IMR-90 (cell line): ENCODE measurements around the gene MBD2.

Source experiments
- BHLHE40 ChIP-seq: fragments of 150-350 bp; IDR thresholded peaks from 2 replicates; pipeline ENCODE4 v1.6.1; 2016; ENCODE audit warnings: mild to moderate bottlenecking, low read depth, low read length
- CEBPB ChIP-seq: IDR thresholded peaks from 2 replicates; pipeline ENCODE4 v1.6.1; 2012; ENCODE audit warnings: low read depth, low read length, improper control_type of control experiment
- CHD1 ChIP-seq: IDR thresholded peaks from 2 replicates; pipeline ENCODE4 v1.6.1; 2012; ENCODE audit warnings: low read depth, low read length, improper control_type of control experiment
- CTCF ChIP-seq: conservative IDR thresholded peaks from 2 replicates; pipeline ENCODE4 v1.5.1; 2012; ENCODE audit warnings: mild to moderate bottlenecking, low read depth, low read length, improper control_type of control experiment
- MAFK ChIP-seq: IDR thresholded peaks from 2 replicates; pipeline ENCODE4 v1.6.1; 2012; ENCODE audit warnings: low read depth, low read length, improper control_type of control experiment
- MAZ ChIP-seq: IDR thresholded peaks from 2 replicates; pipeline ENCODE4 v1.6.1; 2012; ENCODE audit warnings: low read depth, mild to moderate bottlenecking, low read length, improper control_type of control experiment, moderate library complexity, borderline replicate concordance
- MXI1 ChIP-seq: IDR thresholded peaks from 2 replicates; pipeline ENCODE4 v1.6.1; 2012; ENCODE audit warnings: low read depth, mild to moderate bottlenecking, low read length, moderate library complexity, borderline replicate concordance
- POLR2A ChIP-seq: IDR thresholded peaks from 2 replicates; pipeline ENCODE4 v1.6.1; 2012; ENCODE audit warnings: mild to moderate bottlenecking, low read depth, low read length
- RFX5 ChIP-seq: IDR thresholded peaks from 2 replicates; pipeline ENCODE4 v1.8.0; 2012; ENCODE audit warnings: low read depth, mild to moderate bottlenecking, low read length, moderate library complexity
- SMC3 ChIP-seq: fragments of 150-350 bp; IDR thresholded peaks from 2 replicates; pipeline ENCODE4 v1.6.1; 2016; ENCODE audit warnings: low read depth, mild to moderate bottlenecking, antibody characterized with exemption, low read length, moderate library complexity
- TF ChIP-seq, protein P1 (sequence below): fragments of 150-350 bp; IDR thresholded peaks from 2 replicates; pipeline ENCODE4 v1.6.1; 2016; ENCODE audit warnings: low read depth, mild to moderate bottlenecking, low read length, moderate library complexity, borderline replicate concordance

- TF ChIP-seq POLR2A = no peak
- TF ChIP-seq MXI1 = no peak
- no peak for TF ChIP-seq CTCF
- no peak for TF ChIP-seq BHLHE40
- no peak for TF ChIP-seq MAFK
- no peak for TF ChIP-seq MAZ
- TF ChIP-seq SMC3 = no peak
- TF ChIP-seq, protein P1, sequence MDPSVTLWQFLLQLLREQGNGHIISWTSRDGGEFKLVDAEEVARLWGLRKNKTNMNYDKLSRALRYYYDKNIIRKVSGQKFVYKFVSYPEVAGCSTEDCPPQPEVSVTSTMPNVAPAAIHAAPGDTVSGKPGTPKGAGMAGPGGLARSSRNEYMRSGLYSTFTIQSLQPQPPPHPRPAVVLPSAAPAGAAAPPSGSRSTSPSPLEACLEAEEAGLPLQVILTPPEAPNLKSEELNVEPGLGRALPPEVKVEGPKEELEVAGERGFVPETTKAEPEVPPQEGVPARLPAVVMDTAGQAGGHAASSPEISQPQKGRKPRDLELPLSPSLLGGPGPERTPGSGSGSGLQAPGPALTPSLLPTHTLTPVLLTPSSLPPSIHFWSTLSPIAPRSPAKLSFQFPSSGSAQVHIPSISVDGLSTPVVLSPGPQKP = no peak
- no peak for TF ChIP-seq RFX5
- no peak for TF ChIP-seq CEBPB
- TF ChIP-seq CHD1 = no peak
These were observed 6.8 kb downstream of the MBD2 start for GRCh38 chr18:54217624-54218023.
